Measurements from ENCODE around the gene CUL9. TPM values are rescaled to one million over a fixed set of nuclear protein-coding genes. Genes with fewer than 3 reads are reported as not detected.

The CUL9 gene
- total RNA-seq, 1 experiment from 2014 or later, result 15.2 TPM

GRCh38 chr6:43226192-43226851 lies 44.3 kb downstream of the CUL9 start:
- H3K36me3 Mint-ChIP-seq (ENCODE audit: insufficient read depth in 1 of 3, low read depth in 3 of 3), result peaks cover 9 to 36% (median 19%) of the 10 kb centered on the region in 3 experiments
- H3K4me1 ChIP-seq (ENCODE audit: insufficient read depth, low read length), result 0 out of 2 replicates have a peak, but pooled peaks cover 3% of the 10 kb centered on the region
- no peak overlapping the region for H3K23ac ChIP-seq (ENCODE audit: insufficient read length, low read depth, low read length)
- H4K5ac ChIP-seq (ENCODE audit: insufficient read length, low read depth, low read length), result no peak overlapping the region
- no peak overlapping the region for H3K27ac ChIP-seq (ENCODE audit: insufficient read length, low read depth, low read length)
- H3K18ac ChIP-seq (ENCODE audit: insufficient read length, low read depth, low read length), result no peak overlapping the region
- no peaks in the 10 kb centered on the region for H4K20me1 ChIP-seq (ENCODE audit: control insufficient read depth, insufficient read depth, insufficient read length)
- H3K4me2 ChIP-seq (ENCODE audit: insufficient read depth, insufficient read length, low read length), result no peak overlapping the region
- no peak overlapping the region for H3K56ac ChIP-seq (ENCODE audit: insufficient read length, low read depth, low read length)
- WGBS (ENCODE audit: extremely low coverage, insufficient read length, low lambda C conversion rate), result no CpG with 5 or more reads among the region's 11 CpGs
- H2AK5ac ChIP-seq (ENCODE audit: insufficient read length, low read length), result no peak overlapping the region
- H2BK120ac ChIP-seq (ENCODE audit: low read depth, low read length, poor library complexity, severe bottlenecking), result no peak overlapping the region
- H3K79me2 ChIP-seq (ENCODE audit: insufficient read depth, low read length), result no peaks in the 10 kb centered on the region
- TF ChIP-seq, protein P1, sequence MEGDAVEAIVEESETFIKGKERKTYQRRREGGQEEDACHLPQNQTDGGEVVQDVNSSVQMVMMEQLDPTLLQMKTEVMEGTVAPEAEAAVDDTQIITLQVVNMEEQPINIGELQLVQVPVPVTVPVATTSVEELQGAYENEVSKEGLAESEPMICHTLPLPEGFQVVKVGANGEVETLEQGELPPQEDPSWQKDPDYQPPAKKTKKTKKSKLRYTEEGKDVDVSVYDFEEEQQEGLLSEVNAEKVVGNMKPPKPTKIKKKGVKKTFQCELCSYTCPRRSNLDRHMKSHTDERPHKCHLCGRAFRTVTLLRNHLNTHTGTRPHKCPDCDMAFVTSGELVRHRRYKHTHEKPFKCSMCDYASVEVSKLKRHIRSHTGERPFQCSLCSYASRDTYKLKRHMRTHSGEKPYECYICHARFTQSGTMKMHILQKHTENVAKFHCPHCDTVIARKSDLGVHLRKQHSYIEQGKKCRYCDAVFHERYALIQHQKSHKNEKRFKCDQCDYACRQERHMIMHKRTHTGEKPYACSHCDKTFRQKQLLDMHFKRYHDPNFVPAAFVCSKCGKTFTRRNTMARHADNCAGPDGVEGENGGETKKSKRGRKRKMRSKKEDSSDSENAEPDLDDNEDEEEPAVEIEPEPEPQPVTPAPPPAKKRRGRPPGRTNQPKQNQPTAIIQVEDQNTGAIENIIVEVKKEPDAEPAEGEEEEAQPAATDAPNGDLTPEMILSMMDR (conservative IDR thresholded peaks at IDR 0.05), result no peak
- H3K9ac ChIP-seq (ENCODE audit: extremely low read depth, insufficient read length, low read length), result no peak overlapping the region
- H3K14ac ChIP-seq (ENCODE audit: insufficient read depth, low read length), result no peak overlapping the region
- H2BK15ac ChIP-seq (ENCODE audit: low read depth, low read length), result no peak overlapping the region
- no peak overlapping the region for H2AFZ ChIP-seq (ENCODE audit: low read length)
- H3K27me3 ChIP-seq (ENCODE audit: insufficient read depth, low read length), result peaks cover 6% of the 10 kb centered on the region; the same call in 1 of the 2 replicates
- no peak overlapping the region for H2BK12ac ChIP-seq (ENCODE audit: insufficient read length, low read depth, low read length)
- no peak overlapping the region for H4K91ac ChIP-seq (ENCODE audit: insufficient read length, low read depth, low read length)
- no peak overlapping the region for H4K8ac ChIP-seq (replicated peaks; ENCODE audit: insufficient read length, low read depth, low read length)
- peaks cover 11 to 19% of the 10 kb centered on the region in 2 experiments for H3K4me1 Mint-ChIP-seq
- H3K27ac Mint-ChIP-seq, result no peak overlapping the region
- H3K79me1 ChIP-seq (ENCODE audit: insufficient read depth, low read depth, low read length, poor library complexity, severe bottlenecking), result no peaks in the 10 kb centered on the region
- no peak overlapping the region for H2BK5ac ChIP-seq (ENCODE audit: insufficient read length, low read length)
- no peak overlapping the region for H2BK20ac ChIP-seq (ENCODE audit: low read depth, low read length, poor library complexity, severe bottlenecking)
- H3K9me3 Mint-ChIP-seq, result no peaks in the 10 kb centered on the region
- no peak overlapping the region for H3K4ac ChIP-seq (ENCODE audit: low read depth, low read length)
- H3K23me2 ChIP-seq (ENCODE audit: insufficient read length, low read depth, low read length, poor library complexity, severe bottlenecking), result no peaks in the 10 kb centered on the region
- H3K27me3 Mint-ChIP-seq (ENCODE audit: low read depth), result peaks cover 22% of the 10 kb centered on the region
- H3K9me3 ChIP-seq (ENCODE audit: control insufficient read depth, low read depth, low read length), result no peaks in the 10 kb centered on the region
- H3K4me3 Mint-ChIP-seq, result no peak overlapping the region; a peak in 1 of 5 replicates
- DNase-seq, result no peak
- H3T11ph ChIP-seq (ENCODE audit: low read length), result no peak overlapping the region
